ENCODE results near the gene XPO1.

The XPO1 gene

DNA sequence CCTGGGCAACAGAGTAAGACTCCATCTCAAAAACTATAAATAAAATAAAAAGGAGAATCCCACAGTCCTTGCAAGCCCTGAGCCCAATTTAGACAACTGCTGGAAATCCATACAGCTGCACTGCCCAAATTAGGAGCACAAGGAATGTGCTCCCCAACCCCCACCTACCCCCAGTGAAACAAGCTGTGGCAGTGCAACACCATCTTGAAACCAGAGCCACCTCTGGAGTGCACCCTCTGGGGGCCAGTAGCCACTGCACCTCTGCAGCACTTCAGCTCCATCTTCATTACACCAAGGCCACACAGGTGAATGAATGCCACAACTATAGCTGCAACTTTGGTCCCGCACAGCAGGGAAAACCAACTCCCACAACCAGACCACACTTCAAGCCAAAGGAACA is 104.5 kb downstream of the XPO1 start:
- DNase-seq (ENCODE audit: low spot score): no peak

DNA sequence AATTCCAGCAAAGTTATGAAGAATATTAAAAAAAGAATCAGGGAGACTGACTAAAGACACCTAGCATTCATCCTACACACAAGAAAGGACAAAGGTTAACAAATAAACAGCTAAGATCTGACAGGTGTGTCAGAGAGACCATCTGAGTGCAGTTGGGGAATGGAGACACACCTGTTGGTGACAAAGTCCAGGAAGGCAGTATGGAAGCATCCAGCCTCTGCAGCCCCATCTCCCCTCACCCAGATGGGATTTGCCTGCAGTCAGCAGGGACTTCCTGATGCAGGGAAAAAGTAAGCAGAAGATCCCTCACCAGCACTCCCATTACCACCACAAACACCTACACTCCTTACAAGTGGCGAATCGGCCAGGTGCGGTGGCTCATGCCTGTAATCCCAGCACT is 105.2 kb downstream of the XPO1 start:
- DNase-seq (ENCODE audit: low spot score): no peak

DNA sequence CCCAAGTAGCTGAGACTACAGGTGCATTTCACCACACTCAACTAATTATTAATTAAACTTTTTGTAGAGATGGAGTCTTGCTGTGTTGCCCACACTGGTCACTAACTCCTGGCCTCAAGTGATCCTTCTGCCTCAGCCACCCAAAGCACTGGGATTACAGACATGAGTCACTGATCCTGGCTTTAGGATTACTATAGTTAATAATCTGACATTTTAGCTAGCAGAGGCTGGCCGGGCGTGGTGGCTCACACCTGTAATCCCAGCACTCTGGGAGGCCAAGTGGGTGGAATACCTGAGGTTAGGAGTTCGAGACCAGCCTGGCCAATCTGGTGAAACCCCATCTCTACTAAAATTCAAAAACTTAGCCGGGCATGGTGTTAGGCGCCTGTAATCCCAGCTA is 106.8 kb downstream of the XPO1 start:
- DNase-seq (ENCODE audit: low spot score): no peak
